ENCODE results near the gene ALOX5AP. TPM values are rescaled to one million over a fixed set of nuclear protein-coding genes. Genes with fewer than 3 reads are reported as not detected.

ALOX5AP gene
- total RNA-seq, 1 donor from 2014 or later = 33.6 TPM

DNA sequence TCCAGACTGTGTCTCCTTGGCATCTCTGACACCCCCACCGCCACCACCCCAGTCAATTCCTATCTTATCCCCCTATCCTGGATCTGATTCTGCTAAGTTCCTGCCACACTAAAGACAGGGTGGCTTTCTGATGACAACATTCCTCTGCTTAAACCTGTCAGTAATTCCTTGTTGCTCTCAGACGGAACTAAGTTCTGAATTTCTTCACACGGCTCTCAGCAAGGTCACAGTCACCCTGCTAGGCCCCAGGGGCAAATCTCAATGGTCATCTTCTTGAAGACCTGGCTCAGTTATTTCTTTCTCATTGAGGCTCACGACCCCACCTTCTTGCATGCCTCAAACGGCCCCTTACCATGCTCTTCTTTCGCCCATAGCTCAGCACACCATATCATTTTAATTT, 7.6 kb downstream of the ALOX5AP start:
- intact Hi-C loops (cut with DNase I) = no loop called here
- H3K36me3 ChIP-seq = no peaks in the 10 kb centered on the region
- no peaks in the 10 kb centered on the region for H3K27me3 ChIP-seq
- TF ChIP-seq POLR2AphosphoS5 (IDR thresholded peaks at IDR 0.05; ENCODE audit: insufficient read depth in 1 of 2, low read depth in 1 of 2) (no peak), POLR2A (IDR thresholded peaks at IDR 0.05) (no peak)
- TF ChIP-seq, protein P1, sequence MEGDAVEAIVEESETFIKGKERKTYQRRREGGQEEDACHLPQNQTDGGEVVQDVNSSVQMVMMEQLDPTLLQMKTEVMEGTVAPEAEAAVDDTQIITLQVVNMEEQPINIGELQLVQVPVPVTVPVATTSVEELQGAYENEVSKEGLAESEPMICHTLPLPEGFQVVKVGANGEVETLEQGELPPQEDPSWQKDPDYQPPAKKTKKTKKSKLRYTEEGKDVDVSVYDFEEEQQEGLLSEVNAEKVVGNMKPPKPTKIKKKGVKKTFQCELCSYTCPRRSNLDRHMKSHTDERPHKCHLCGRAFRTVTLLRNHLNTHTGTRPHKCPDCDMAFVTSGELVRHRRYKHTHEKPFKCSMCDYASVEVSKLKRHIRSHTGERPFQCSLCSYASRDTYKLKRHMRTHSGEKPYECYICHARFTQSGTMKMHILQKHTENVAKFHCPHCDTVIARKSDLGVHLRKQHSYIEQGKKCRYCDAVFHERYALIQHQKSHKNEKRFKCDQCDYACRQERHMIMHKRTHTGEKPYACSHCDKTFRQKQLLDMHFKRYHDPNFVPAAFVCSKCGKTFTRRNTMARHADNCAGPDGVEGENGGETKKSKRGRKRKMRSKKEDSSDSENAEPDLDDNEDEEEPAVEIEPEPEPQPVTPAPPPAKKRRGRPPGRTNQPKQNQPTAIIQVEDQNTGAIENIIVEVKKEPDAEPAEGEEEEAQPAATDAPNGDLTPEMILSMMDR (IDR thresholded peaks at IDR 0.05) = no peak
- DNase-seq (ENCODE audit: extremely low spot score in 2 of 2) = no peak
- H3K4me3 ChIP-seq = no peak overlapping the region
- peaks cover 31% of the 10 kb centered on the region for H3K4me1 ChIP-seq
- H3K27ac ChIP-seq = peak overlapping the region; percentile 9
- H3K9me3 ChIP-seq = no peaks in the 10 kb centered on the region

DNA sequence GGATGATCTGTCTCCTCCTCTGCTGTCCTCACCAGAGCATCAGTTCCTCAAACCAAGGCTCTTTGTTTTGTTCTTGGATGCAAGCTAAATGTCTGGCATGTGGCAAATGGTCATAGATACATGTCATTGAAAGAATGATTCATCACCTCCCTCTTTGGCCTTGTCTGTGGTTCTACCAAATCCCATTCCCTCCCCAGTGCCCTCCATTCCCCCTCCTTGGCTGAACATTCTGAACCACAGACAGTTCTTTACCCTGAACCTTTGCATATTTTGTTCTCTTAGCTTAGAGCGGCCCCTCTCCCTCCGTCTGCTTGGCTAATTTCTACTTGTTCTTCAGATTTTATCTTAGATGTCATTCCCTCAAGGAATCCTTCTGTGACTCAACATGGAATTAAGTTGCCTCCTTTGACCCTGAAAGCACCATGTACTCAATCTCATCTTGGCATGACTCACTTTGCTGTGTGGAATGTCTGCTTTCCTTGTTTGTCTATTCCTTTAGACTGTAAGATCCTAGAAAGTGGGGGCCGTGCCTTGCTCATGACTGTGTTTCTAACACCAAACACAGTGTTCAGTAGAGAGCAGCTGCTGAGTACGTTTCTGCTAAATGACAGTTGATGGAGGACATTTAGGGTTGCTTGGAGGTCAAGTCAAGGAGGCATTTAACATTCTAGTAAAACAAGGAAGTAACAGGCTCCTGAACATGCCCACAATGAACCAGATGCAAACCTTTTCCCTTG, 8.1 kb downstream of the ALOX5AP start:
- TF ChIP-seq POLR2AphosphoS5 (IDR thresholded peaks at IDR 0.05; ENCODE audit: insufficient read depth in 1 of 2, low read depth in 1 of 2) = peak in 1 of 2 donors; percentile 77
- TF ChIP-seq POLR2A (IDR thresholded peaks at IDR 0.05) = no peak
- H3K4me3 ChIP-seq = no peak overlapping the region
- peak in 1 of 2 donors; percentile 89 for DNase-seq (ENCODE audit: extremely low spot score in 2 of 2)
- peak overlapping the region; percentile 9 for H3K27ac ChIP-seq
- intact Hi-C loops (cut with DNase I) = no loop called here
- H3K36me3 ChIP-seq = no peaks in the 10 kb centered on the region
- H3K4me1 ChIP-seq = peaks cover 31% of the 10 kb centered on the region
- H3K9me3 ChIP-seq = no peaks in the 10 kb centered on the region
- H3K27me3 ChIP-seq = no peaks in the 10 kb centered on the region

DNA sequence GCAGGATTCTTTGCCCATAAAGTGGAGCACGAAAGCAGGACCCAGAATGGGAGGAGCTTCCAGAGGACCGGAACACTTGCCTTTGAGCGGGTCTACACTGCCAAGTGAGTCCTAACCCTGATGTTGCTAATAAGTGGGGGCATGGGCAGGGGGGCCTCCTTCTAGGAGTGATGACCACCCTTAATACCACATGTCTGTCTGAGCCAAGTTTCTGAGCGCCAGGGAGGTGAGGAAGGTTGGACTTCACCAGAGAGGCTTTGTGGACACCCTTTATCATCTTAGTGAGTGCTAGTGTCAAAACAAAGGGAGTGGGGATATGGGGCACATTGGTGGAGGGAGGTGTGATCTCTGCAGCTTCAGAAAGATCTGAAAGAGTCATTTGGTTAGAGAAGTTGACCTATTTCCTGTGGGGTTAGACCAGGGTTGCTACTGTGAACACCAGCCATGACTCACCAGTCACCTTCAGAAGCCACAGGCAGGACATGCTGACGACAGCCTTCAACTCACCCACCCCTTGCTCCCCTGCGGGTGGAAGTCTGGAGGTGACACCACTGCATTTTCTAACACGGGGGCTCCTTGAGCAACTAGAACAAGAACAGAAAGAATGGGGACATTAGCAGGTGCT, 8.8 kb downstream of the ALOX5AP start:
- TF ChIP-seq POLR2AphosphoS5 (IDR thresholded peaks at IDR 0.05; ENCODE audit: insufficient read depth in 1 of 2, low read depth in 1 of 2) (peak in 1 of 2 donors; percentile 14), POLR2A (IDR thresholded peaks at IDR 0.05) (peak in 1 of 2 donors; percentile 5)
- TF ChIP-seq, protein P1 (IDR thresholded peaks at IDR 0.05) = no peak
- Histone ChIP-seq H3K27ac (peak overlapping the region; percentile 9), H3K4me3 (no peak overlapping the region), H3K9me3 (no peaks in the 10 kb centered on the region), H3K36me3 (no peaks in the 10 kb centered on the region), H3K4me1 (peaks cover 31% of the 10 kb centered on the region), H3K27me3 (no peaks in the 10 kb centered on the region)
- DNase-seq (ENCODE audit: extremely low spot score in 2 of 2) = no peak
- intact Hi-C loops (cut with DNase I) = no loop called here

DNA sequence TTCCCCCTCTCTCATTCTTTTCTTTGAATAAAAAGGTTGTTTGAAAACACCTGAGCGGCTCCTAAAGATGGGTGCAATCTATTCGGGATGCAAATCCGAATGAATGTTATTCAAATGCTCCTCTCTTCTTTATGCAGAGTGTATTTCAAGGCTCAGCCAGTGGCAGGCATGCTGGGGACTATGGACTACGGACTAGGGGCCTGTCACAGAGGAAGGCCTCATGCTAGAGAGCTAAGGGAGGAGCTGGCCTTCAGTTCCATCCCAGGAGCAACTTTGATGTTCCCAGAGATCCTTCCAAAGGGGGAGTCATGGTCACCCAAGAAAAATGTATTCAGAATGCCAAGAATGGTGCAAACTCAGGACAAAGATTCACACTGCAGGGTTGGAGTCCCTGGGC, 9.3 kb downstream of the ALOX5AP start:
- H3K36me3 ChIP-seq = no peaks in the 10 kb centered on the region
- no peaks in the 10 kb centered on the region for H3K9me3 ChIP-seq
- no peak overlapping the region for H3K4me3 ChIP-seq
- H3K27me3 ChIP-seq = no peaks in the 10 kb centered on the region
- no peak for DNase-seq (ENCODE audit: extremely low spot score in 2 of 2)
- peaks cover 31% of the 10 kb centered on the region for H3K4me1 ChIP-seq
- intact Hi-C loops (cut with DNase I) = no loop called here
- H3K27ac ChIP-seq = no peak overlapping the region
- TF ChIP-seq, protein P1 (IDR thresholded peaks at IDR 0.05) = no peak

DNA sequence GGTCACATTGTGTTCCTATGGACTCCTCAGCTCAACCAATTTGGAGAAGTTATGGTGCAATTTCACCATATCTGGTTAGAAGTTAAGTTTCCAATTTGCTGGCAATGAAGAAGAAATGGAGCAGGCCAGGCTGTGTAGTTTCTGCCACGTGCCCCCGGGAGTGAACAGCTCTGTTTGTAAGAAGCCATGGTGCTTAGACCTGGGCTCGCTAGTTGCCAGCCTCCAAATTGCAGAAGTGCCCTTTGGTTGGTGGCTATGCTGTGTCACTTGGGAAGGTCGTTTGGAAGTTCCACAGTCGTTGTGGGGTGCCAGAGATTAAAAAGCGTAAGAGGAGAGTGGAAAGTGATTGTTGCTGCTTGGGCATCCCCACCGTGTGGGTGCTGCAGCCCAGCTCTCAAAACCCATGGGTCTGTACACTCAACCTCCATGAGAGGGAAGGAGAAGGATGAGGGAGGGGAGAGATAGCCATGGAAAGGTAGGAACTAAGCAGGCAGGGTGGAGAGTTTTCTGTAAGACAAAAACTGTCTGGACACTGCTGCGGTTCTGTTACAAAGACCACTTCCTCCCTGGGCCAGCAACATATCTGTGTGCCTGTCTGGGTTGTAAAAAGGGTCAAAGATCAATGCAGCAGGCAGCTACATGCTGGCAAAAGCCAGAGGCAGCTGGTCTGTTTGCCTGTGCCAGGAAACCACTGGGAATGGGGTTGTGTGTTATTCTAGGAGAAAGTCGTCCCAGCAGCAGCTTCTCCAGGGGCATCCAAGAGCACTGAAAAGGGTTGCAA, 10.8 kb downstream of the ALOX5AP start:
- TF ChIP-seq POLR2A (IDR thresholded peaks at IDR 0.05) = no peak
- TF ChIP-seq, protein P1 (IDR thresholded peaks at IDR 0.05) = no peak
- TF ChIP-seq POLR2AphosphoS5 (IDR thresholded peaks at IDR 0.05; ENCODE audit: insufficient read depth in 1 of 2, low read depth in 1 of 2) = no peak
- Histone ChIP-seq H3K4me3 (no peak overlapping the region), H3K36me3 (no peaks in the 10 kb centered on the region), H3K27me3 (no peaks in the 10 kb centered on the region), H3K27ac (no peak overlapping the region), H3K4me1 (peaks cover 23% of the 10 kb centered on the region), H3K9me3 (no peaks in the 10 kb centered on the region)
- intact Hi-C loops (cut with DNase I) = no loop called here
- DNase-seq (ENCODE audit: extremely low spot score in 2 of 2) = no peak

Measured in vagina (tissue), 2 donors.